ENCODE results near the gene MT3.
A peak's percentile ranks its signal among the peaks of the same experiment; 100 is the strongest.

The MT3 gene

GRCh38 chr16:56637814-56638750, 48.8 kb downstream of the MT3 start, which contains the start of gene MT1A:
TSS of gene MT1A (plus strand) at chr16:56638666. CDS start at chr16:56638739, 73 bp downstream.
- H3K4me3 ChIP-seq (ENCODE audit: low read depth, low read length) = peak within 1 kb of the TSS; percentile 47
- no peak for TF ChIP-seq CTCF (IDR thresholded peaks at IDR 0.05; ENCODE audit: low read depth, low read length)

GRCh38 chr16:56639045-56639444, 49.7 kb downstream of the MT3 start:
- TF ChIP-seq CTCF (IDR thresholded peaks at IDR 0.05; ENCODE audit: low read depth, low read length) = no peak

GRCh38 chr16:56640076-56640475, 50.7 kb downstream of the MT3 start:
- no peak overlapping the region for H3K4me3 ChIP-seq (ENCODE audit: low read depth, low read length)
- TF ChIP-seq CTCF (IDR thresholded peaks at IDR 0.05; ENCODE audit: low read depth, low read length) = no peak

More at GRCh38 chr16:56639045-56639444, 49.7 kb downstream of the MT3 start:
- H3K4me3 ChIP-seq (ENCODE audit: low read depth, low read length) = no peak overlapping the region
